ENCODE data around the gene INTS11. TPM values are rescaled to one million over a fixed set of nuclear protein-coding genes. Genes with fewer than 3 reads are reported as not detected.
A peak's percentile ranks its signal among the peaks of the same experiment; 100 is the strongest.

Gene INTS11
- total and polyA plus RNA-seq, 3 experiments from 2014 or later = 70.5 to 118 (median 117) TPM

DNA sequence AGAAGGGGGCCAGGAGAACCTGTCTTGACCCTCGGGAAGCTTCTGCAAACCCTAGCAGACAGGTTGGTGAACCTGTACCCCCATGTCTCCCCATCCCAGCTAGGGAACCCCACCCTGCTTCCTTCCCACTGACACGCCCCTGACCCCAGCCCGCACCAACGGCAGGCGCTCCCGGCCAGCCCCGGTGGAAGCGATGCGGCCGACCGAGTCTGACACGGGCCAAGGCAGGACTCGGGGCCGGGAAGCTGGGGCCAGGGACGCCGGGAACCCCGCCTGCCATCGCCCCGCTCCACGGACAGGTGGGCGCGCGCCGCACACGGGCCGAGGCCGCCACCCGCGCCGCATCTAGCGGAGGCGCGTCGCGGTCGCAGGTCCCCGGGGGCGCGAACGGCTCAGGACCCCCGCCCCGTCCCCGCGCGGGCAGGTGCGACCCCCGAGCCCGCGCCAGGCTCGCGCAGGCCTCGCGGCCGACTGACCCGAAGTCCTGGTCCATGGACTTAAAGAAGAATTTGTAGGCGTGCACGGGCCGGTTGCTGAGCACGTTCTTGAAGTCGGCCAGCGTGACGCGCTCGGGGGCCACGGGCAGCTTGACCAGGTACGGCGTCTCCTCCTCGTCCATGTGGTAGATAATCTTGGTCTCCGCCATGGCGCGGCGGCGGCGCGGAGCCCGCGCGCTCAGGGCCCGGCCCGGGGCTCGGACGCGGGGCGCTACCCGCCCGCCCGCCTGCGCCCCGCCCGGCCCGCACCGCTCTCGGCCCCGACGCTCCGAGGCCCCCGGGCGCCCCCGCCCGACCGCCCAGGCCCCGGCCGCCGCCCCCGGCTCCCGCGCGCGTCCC is 24.2 kb upstream of the INTS11 start:
- Mint-ChIP-seq H3K27me3 (peaks cover 0 to 11% of the 10 kb centered on the region in 2 donors), H3K9me3 (no peaks in the 10 kb centered on the region), H3K27ac (peak overlapping the region in 4 of 8 donors; percentile 9 to 73 (median 50)), H3K4me3 (peak overlapping the region; percentile 52 to 87 (median 78)), H3K36me3 (no peaks in the 10 kb centered on the region), H3K4me1 (peaks cover 14 to 39% (median 16%) of the 10 kb centered on the region in 3 donors)
- Histone ChIP-seq H3K4me1 (ENCODE audit: insufficient read depth, low read length) (peaks cover 21% of the 10 kb centered on the region), H3K27ac (ENCODE audit: low read depth, low read length) (peak overlapping the region; percentile 61), H3K4me3 (ENCODE audit: low read length) (peak overlapping the region; percentile 50), H3K9me3 (ENCODE audit: low read length) (no peaks in the 10 kb centered on the region), H3K36me3 (ENCODE audit: insufficient read depth, low read length) (no peaks in the 10 kb centered on the region), H3K27me3 (ENCODE audit: insufficient read depth, low read length, poor library complexity, severe bottlenecking) (peaks cover 4% of the 10 kb centered on the region)
- POLR2A ChIA-PET = interaction anchor here (1.2 kb wide), 1 partner anchor 23 kb away, joined by 3 read pairs; no protein-coding TSS in a partner anchor
- no peak for DNase-seq
- CTCF ChIA-PET = interaction anchor here (1.0 to 1.4 kb wide), 4 partner anchors 23 to 43 kb away, joined by 3 to 7 read pairs (median 6); no protein-coding TSS in a partner anchor

DNA sequence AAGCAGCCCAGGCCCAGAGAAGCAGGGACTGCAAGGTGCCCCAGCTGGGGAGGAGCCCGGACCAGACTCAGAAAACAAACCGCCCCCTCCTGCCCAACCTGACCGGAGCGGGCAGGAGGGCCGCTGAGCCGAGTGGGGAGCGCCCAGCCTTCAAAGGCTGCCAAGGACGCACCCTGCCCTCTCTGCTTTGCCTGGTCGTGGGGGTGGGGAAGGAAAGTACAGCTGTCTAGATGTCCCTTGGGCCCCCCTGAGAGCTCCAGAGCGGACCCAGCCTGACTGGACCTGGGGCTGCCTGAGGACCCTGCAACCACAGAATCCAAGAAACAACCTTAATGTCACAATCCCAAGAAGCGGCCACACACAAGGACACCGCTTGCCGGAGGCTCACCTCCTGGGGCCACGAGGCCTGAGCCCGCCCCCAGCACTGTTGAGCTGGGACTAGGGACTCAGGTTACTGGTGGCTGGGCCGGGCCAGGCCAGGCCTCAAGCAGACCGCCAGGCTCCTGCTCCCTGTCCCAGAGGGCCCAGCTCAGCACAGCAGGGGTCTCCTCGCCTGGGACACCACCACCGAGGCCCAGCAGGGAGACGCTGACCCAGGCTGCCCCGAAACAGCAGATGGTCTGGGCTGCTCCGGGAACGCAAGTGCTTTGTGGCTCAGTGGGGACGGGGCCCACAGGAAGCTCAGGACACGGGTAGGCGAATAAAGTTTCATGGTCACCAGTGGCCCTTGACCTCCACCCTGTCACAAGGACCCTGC is 23.4 kb upstream of the INTS11 start:
- no peaks in the 10 kb centered on the region for H3K36me3 Mint-ChIP-seq
- peak overlapping the region; percentile 61 for H3K27ac ChIP-seq (ENCODE audit: low read depth, low read length)
- H3K4me1 Mint-ChIP-seq = peaks cover 13 to 32% (median 16%) of the 10 kb centered on the region in 3 donors
- H3K9me3 Mint-ChIP-seq = no peaks in the 10 kb centered on the region
- peak overlapping the region; percentile 50 for H3K4me3 ChIP-seq (ENCODE audit: low read length)
- ChIA-PET CTCF (interaction anchor here (1.0 to 2.1 kb wide), 5 partner anchors 24 to 42 kb away, joined by 3 to 7 read pairs (median 6); no protein-coding TSS in a partner anchor), POLR2A (no interaction called here)
- no peaks in the 10 kb centered on the region for H3K36me3 ChIP-seq (ENCODE audit: insufficient read depth, low read length)
- H3K27ac Mint-ChIP-seq = peak overlapping the region in 4 of 8 donors; percentile 20 to 73 (median 67)
- H3K27me3 ChIP-seq (ENCODE audit: insufficient read depth, low read length, poor library complexity, severe bottlenecking) = peaks cover 4% of the 10 kb centered on the region
- no peak for DNase-seq
- peak overlapping the region; percentile 52 to 87 (median 78) for H3K4me3 Mint-ChIP-seq
- no peaks in the 10 kb centered on the region for H3K9me3 ChIP-seq (ENCODE audit: low read length)
- H3K27me3 Mint-ChIP-seq = peaks cover 0 to 10% of the 10 kb centered on the region in 2 donors
- H3K4me1 ChIP-seq (ENCODE audit: insufficient read depth, low read length) = peaks cover 16% of the 10 kb centered on the region

DNA sequence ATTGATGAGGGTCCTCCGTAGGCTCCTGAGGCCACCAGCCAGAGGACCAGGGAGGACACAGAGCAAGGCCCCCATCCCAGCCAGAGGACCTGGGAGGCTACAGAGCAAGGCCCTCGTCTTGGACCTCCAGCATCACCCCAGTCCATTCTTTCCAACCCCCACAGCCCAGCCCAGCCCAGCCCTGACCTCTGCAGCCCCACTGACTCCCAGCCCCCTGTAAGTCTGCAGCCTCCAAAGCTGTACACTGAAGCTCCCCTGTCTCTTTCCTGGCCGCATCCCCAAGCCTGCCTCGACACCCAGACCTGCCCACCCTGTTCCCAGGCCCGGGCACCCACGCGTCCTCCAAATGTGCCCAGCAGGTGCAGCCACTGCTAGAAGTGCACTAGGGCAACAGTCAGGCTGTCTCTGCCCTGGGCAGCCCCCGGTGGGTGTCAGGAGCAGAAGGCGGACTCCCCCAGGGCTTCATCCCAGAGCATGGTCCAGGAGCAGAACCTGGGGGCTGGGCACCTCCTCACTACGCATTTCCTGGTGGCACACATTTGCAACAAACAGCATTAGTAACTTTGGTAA is 22.7 kb upstream of the INTS11 start:
- peaks cover 0 to 2% of the 10 kb centered on the region in 2 donors for H3K27me3 Mint-ChIP-seq
- H3K4me3 Mint-ChIP-seq = peak overlapping the region; percentile 50 to 83 (median 74)
- H3K27me3 ChIP-seq (ENCODE audit: insufficient read depth, low read length, poor library complexity, severe bottlenecking) = no peaks in the 10 kb centered on the region
- no peak overlapping the region for H3K4me3 ChIP-seq (ENCODE audit: low read length)
- peak overlapping the region; percentile 61 for H3K27ac ChIP-seq (ENCODE audit: low read depth, low read length)
- H3K4me1 Mint-ChIP-seq = peaks cover 6 to 25% (median 13%) of the 10 kb centered on the region in 3 donors
- peaks cover 16% of the 10 kb centered on the region for H3K4me1 ChIP-seq (ENCODE audit: insufficient read depth, low read length)
- ChIA-PET CTCF (interaction anchor here (2.1 kb wide), 1 partner anchor 25 kb away, joined by 6 read pairs; no protein-coding TSS in a partner anchor), POLR2A (no interaction called here)
- H3K9me3 ChIP-seq (ENCODE audit: low read length) = no peaks in the 10 kb centered on the region
- H3K36me3 Mint-ChIP-seq = no peaks in the 10 kb centered on the region
- H3K36me3 ChIP-seq (ENCODE audit: insufficient read depth, low read length) = no peaks in the 10 kb centered on the region
- peak overlapping the region in 5 of 8 donors; percentile 20 to 54 (median 38) for H3K27ac Mint-ChIP-seq
- H3K9me3 Mint-ChIP-seq = no peaks in the 10 kb centered on the region
- no peak for DNase-seq

DNA sequence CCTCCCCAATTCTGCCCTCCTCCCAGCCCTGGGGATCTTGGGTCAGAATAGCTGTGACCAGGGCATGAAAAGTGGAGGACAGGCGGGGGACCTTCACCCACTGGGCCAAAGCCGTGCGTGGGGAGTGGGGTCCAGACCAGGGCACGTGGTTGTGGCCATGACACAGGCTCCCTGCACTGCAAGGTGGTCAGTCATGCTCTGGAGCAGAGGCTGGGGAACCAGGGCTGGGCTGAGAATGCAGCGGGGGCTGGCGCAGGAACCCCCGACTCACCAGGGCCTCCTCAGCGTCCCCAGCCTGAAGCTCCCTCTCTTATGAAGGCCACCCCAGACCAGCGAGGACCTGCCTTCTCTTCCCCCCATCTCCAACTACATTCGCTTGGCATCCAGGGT is 22.0 kb upstream of the INTS11 start:
- Histone ChIP-seq H3K27ac (ENCODE audit: low read depth, low read length) (no peak overlapping the region), H3K4me1 (ENCODE audit: insufficient read depth, low read length) (peaks cover 16% of the 10 kb centered on the region), H3K9me3 (ENCODE audit: low read length) (no peaks in the 10 kb centered on the region), H3K4me3 (ENCODE audit: low read length) (no peak overlapping the region), H3K27me3 (ENCODE audit: insufficient read depth, low read length, poor library complexity, severe bottlenecking) (no peaks in the 10 kb centered on the region), H3K36me3 (ENCODE audit: insufficient read depth, low read length) (no peaks in the 10 kb centered on the region)
- Mint-ChIP-seq H3K27ac (peak overlapping the region in 1 of 8 donors; percentile 20), H3K27me3 (no peaks in the 10 kb centered on the region), H3K9me3 (no peaks in the 10 kb centered on the region), H3K4me3 (peak overlapping the region in 5 of 7 donors; percentile 50 to 83 (median 61)), H3K36me3 (no peaks in the 10 kb centered on the region), H3K4me1 (peaks cover 5 to 22% (median 11%) of the 10 kb centered on the region in 3 donors)
- DNase-seq = no peak
- CTCF ChIA-PET = interaction anchor here (2.1 kb wide), 1 partner anchor 25 kb away, joined by 6 read pairs; no protein-coding TSS in a partner anchor
- POLR2A ChIA-PET = no interaction called here

DNA sequence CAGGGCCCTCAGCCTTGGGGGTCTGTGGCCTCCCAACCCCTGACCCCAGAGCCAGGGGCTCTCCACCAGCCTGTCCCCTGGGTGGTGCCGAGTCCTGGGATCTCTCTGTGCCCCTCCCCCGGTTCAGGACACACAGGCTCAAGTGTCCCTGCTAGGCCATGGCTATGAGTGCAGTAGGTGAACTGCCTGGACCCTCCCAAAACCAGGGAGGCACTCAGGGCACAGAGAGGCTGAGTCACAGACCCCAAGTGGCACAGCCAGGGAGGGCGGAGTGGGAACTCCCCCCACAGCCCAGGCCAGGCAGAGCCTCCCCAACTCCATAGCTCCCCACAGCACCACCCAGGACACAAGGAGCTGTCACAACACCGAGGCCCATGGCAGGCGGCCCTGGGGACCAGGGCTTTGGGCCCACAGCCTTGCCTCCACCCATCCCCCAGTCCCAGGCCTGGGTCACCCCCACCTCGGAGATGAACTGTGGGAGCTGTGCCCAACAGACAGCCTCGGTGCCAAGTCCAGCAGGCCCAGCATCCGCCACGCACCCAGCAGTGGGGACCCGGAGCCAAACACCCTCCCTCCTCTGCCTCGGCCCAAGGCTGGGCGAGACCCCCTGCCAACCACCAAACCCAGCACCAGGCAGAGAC is 21.5 kb upstream of the INTS11 start:
- H3K9me3 Mint-ChIP-seq = no peaks in the 10 kb centered on the region
- ChIA-PET POLR2A (no interaction called here), CTCF (interaction anchor here (2.1 kb wide), 1 partner anchor 26 kb away, joined by 6 read pairs; no protein-coding TSS in a partner anchor)
- peak overlapping the region in 1 of 7 donors; percentile 25 for H3K4me3 Mint-ChIP-seq
- Histone ChIP-seq H3K27me3 (ENCODE audit: insufficient read depth, low read length, poor library complexity, severe bottlenecking) (no peaks in the 10 kb centered on the region), H3K4me3 (ENCODE audit: low read length) (no peak overlapping the region), H3K36me3 (ENCODE audit: insufficient read depth, low read length) (no peaks in the 10 kb centered on the region), H3K27ac (ENCODE audit: low read depth, low read length) (no peak overlapping the region), H3K9me3 (ENCODE audit: low read length) (no peaks in the 10 kb centered on the region), H3K4me1 (ENCODE audit: insufficient read depth, low read length) (peaks cover 16% of the 10 kb centered on the region)
- DNase-seq = no peak
- H3K36me3 Mint-ChIP-seq = peaks cover 0 to 4% (median 4%) of the 10 kb centered on the region in 3 donors
- peaks cover 9 to 22% (median 11%) of the 10 kb centered on the region in 3 donors for H3K4me1 Mint-ChIP-seq
- H3K27ac Mint-ChIP-seq = no peak overlapping the region
- no peaks in the 10 kb centered on the region for H3K27me3 Mint-ChIP-seq

DNA sequence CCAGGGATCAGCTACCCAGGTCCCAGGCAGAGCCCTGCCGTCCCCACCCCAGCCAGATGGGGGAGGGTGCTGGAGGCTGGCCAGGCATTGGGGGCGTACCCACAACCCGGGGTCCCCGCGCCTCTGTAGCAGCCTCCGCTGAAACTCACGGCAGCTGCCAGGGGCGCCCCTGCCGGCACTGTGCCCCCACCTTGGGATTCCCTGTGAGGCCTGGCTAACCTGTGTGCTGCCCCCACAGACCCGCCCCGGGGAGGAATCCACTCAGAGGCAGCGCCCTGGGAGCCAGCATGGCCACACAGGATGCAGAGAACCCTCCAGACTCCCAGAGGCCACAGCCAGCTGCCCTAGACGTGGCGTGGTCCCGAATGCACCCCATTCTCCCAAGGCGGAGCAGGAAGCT is 20.9 kb upstream of the INTS11 start:
- ChIA-PET POLR2A (no interaction called here), CTCF (interaction anchor here (2.1 kb wide), 1 partner anchor 27 kb away, joined by 6 read pairs; no protein-coding TSS in a partner anchor)
- H3K27me3 Mint-ChIP-seq = no peaks in the 10 kb centered on the region

DNA sequence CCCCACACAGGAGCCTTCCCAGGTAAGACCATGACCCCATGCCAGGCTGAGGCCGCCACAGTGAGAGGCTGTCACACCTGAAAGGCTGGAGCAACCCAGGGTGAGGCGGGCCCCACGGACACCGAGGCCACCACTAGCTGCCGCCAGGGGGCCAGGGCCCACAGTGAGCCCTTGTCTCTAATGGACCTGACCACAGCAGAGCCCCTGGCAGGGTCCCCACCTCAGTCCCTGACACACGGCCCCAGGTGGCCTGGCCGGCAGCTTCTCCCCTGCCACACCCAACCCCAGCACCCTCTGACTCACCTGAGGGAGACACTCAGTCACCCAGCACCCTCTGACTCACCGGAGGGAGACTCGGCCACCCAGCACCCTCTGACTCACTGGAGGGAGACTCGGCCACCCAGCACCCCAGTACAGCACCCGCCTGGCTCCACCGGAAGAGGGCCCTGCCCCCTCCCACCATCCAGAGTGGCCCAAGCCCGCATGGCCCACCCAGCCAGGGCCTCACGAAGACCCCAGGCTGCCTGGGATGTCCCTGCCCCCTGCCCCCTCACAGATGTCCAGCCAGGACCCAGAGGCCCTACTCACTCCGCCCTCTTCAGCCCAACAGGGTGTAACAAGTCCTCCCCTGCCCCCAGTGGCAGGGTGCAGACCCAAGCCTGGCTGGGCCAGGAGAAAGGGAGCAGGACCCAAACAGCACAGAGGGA is 20.3 kb upstream of the INTS11 start:
- Histone ChIP-seq H3K4me1 (ENCODE audit: insufficient read depth, low read length) (peaks cover 16% of the 10 kb centered on the region), H3K4me3 (ENCODE audit: low read length) (no peak overlapping the region), H3K9me3 (ENCODE audit: low read length) (no peaks in the 10 kb centered on the region), H3K27ac (ENCODE audit: low read depth, low read length) (no peak overlapping the region), H3K27me3 (ENCODE audit: insufficient read depth, low read length, poor library complexity, severe bottlenecking) (no peaks in the 10 kb centered on the region), H3K36me3 (ENCODE audit: insufficient read depth, low read length) (no peaks in the 10 kb centered on the region)
- POLR2A ChIA-PET = no interaction called here
- H3K9me3 Mint-ChIP-seq = no peaks in the 10 kb centered on the region
- DNase-seq = no peak
- peaks cover 0 to 14% (median 9%) of the 10 kb centered on the region in 3 donors for H3K36me3 Mint-ChIP-seq
- H3K4me3 Mint-ChIP-seq = no peak overlapping the region
- peak overlapping the region in 1 of 8 donors; percentile 65 for H3K27ac Mint-ChIP-seq
- no peaks in the 10 kb centered on the region for H3K27me3 Mint-ChIP-seq
- H3K4me1 Mint-ChIP-seq = peaks cover 11 to 22% (median 11%) of the 10 kb centered on the region in 3 donors
- CTCF ChIA-PET = no interaction called here

More for the DNA sequence above, 20.9 kb upstream of the INTS11 start:
- Mint-ChIP-seq H3K36me3 (peaks cover 0 to 10% (median 9%) of the 10 kb centered on the region in 3 donors), H3K4me1 (peaks cover 11 to 22% (median 11%) of the 10 kb centered on the region in 3 donors), H3K9me3 (no peaks in the 10 kb centered on the region), H3K27ac (no peak overlapping the region), H3K4me3 (no peak overlapping the region)
- H3K4me1 ChIP-seq (ENCODE audit: insufficient read depth, low read length) = peaks cover 16% of the 10 kb centered on the region
- no peak overlapping the region for H3K4me3 ChIP-seq (ENCODE audit: low read length)
- H3K36me3 ChIP-seq (ENCODE audit: insufficient read depth, low read length) = no peaks in the 10 kb centered on the region
- H3K27ac ChIP-seq (ENCODE audit: low read depth, low read length) = no peak overlapping the region
- no peak for DNase-seq
- H3K9me3 ChIP-seq (ENCODE audit: low read length) = no peaks in the 10 kb centered on the region
- H3K27me3 ChIP-seq (ENCODE audit: insufficient read depth, low read length, poor library complexity, severe bottlenecking) = no peaks in the 10 kb centered on the region

Measured in CD8-positive, alpha-beta memory T cell (primary cell).